Parathyroid adenoma (tissue), 2 donors: ENCODE data around the gene FAM3D.

Experiments
- H2AFZ ChIP-seq: fragments of 300-600 bp; sonication (generic); one replicate; pipeline ENCODE4 v1.7.0; 2017; ENCODE audit warnings: antibody characterized with exemption, mild to moderate bottlenecking
- H3K27ac ChIP-seq: fragments of 300-600 bp; sonication (generic); one replicate; pipeline ENCODE4 v1.7.0; 2017
- H3K27me3 ChIP-seq: fragments of 300-600 bp; sonication (generic); one replicate; pipeline ENCODE4 v1.7.0; 2017; ENCODE audit warnings: low read length; ENCODE audit not compliant: control insufficient read depth, insufficient read depth
- H3K36me3 ChIP-seq: fragments of 300-600 bp; sonication (generic); one replicate; pipeline ENCODE4 v1.7.0; 2017; ENCODE audit warnings: low read length; ENCODE audit not compliant: control insufficient read depth, insufficient read depth
- H3K4me1 ChIP-seq: fragments of 300-600 bp; sonication (generic); one replicate; pipeline ENCODE4 v1.7.0; 2017; ENCODE audit warnings: control low read depth
- H3K4me2 ChIP-seq: fragments of 300-600 bp; sonication (generic); one replicate; pipeline ENCODE4 v1.7.0; 2017; ENCODE audit warnings: low read length
- H3K4me3 ChIP-seq: fragments of 300-600 bp; sonication (generic); one replicate; pipeline ENCODE4 v1.7.0; 2017; ENCODE audit warnings: low read depth, low read length
- H3K79me2 ChIP-seq: fragments of 300-600 bp; sonication (generic); one replicate; pipeline ENCODE4 v1.7.0; 2017; ENCODE audit warnings: control low read depth
- H3K9ac ChIP-seq: fragments of 300-600 bp; sonication (generic); one replicate; pipeline ENCODE4 v1.7.0; 2017; ENCODE audit warnings: mild to moderate bottlenecking
- H3K9me3 ChIP-seq: fragments of 300-600 bp; sonication (generic); one replicate; pipeline ENCODE4 v1.7.0; 2017; ENCODE audit warnings: low read length; ENCODE audit not compliant: control insufficient read depth
- CTCF ChIP-seq: fragments of 300-600 bp; sonication (generic); IDR thresholded peaks from one replicate; pipeline ENCODE4 v1.7.0; 2017; ENCODE audit warnings: antibody characterized with exemption, mild to moderate bottlenecking
- donor health status: primary hyperparathyroidism.

FAM3D gene

GRCh38 chr3:58635371-58636285 is 30.9 kb downstream of the FAM3D start:
- Histone ChIP-seq H3K4me3 (no peak overlapping the region), H3K9me3 (no peaks in the 10 kb centered on the region), H3K4me2 (no peak overlapping the region), H3K27me3 (no peaks in the 10 kb centered on the region), H2AFZ (no peak overlapping the region), H3K9ac (no peak overlapping the region), H3K36me3 (no peaks in the 10 kb centered on the region), H3K4me1 (no peaks in the 10 kb centered on the region), H3K79me2 (no peaks in the 10 kb centered on the region), H3K27ac (no peak overlapping the region)
- TF ChIP-seq CTCF = no peak

GRCh38 chr3:58633157-58633865 is 33.3 kb downstream of the FAM3D start:
- TF ChIP-seq CTCF = no peak
- Histone ChIP-seq H3K4me3 (no peak overlapping the region), H3K79me2 (no peaks in the 10 kb centered on the region), H2AFZ (no peak overlapping the region), H3K27me3 (no peaks in the 10 kb centered on the region), H3K27ac (no peak overlapping the region), H3K9ac (no peak overlapping the region), H3K4me1 (no peaks in the 10 kb centered on the region), H3K9me3 (no peaks in the 10 kb centered on the region), H3K36me3 (no peaks in the 10 kb centered on the region), H3K4me2 (no peak overlapping the region)

GRCh38 chr3:58631742-58632141 is 34.8 kb downstream of the FAM3D start:
- Histone ChIP-seq H3K27ac (no peak overlapping the region), H3K27me3 (no peaks in the 10 kb centered on the region)

GRCh38 chr3:58630710-58631092 is 35.9 kb downstream of the FAM3D start:
- peaks cover 4% of the 10 kb centered on the region for H3K4me1 ChIP-seq
- H3K4me3 ChIP-seq = no peak overlapping the region
- no peaks in the 10 kb centered on the region for H3K9me3 ChIP-seq
- H3K79me2 ChIP-seq = no peaks in the 10 kb centered on the region
- H3K27ac ChIP-seq = no peak overlapping the region
- H3K9ac ChIP-seq = no peak overlapping the region
- H3K4me2 ChIP-seq = no peak overlapping the region
- H3K36me3 ChIP-seq = no peaks in the 10 kb centered on the region
- H2AFZ ChIP-seq = no peak overlapping the region
- no peak for TF ChIP-seq CTCF
- no peaks in the 10 kb centered on the region for H3K27me3 ChIP-seq

More at GRCh38 chr3:58631742-58632141, 34.8 kb downstream of the FAM3D start:
- no peak overlapping the region for H2AFZ ChIP-seq
- no peaks in the 10 kb centered on the region for H3K9me3 ChIP-seq
- H3K4me3 ChIP-seq = no peak overlapping the region
- H3K4me1 ChIP-seq = peaks cover 4% of the 10 kb centered on the region
- no peaks in the 10 kb centered on the region for H3K79me2 ChIP-seq
- H3K9ac ChIP-seq = no peak overlapping the region
- no peaks in the 10 kb centered on the region for H3K36me3 ChIP-seq
- TF ChIP-seq CTCF = no peak
- no peak overlapping the region for H3K4me2 ChIP-seq
